GM19395 (cell line): ENCODE results near the gene PSD.
A peak's percentile ranks its signal among the peaks of the same experiment; 100 is the strongest.

Experiments used
- ATAC-seq: cut with Tn5 transposase; IDR thresholded peaks from one replicate; pipeline ENCODE4 v1.9.1; 2021; ENCODE audit warnings: mild to moderate bottlenecking, moderate library complexity; ENCODE audit not compliant: unreplicated experiment

The PSD gene

DNA sequence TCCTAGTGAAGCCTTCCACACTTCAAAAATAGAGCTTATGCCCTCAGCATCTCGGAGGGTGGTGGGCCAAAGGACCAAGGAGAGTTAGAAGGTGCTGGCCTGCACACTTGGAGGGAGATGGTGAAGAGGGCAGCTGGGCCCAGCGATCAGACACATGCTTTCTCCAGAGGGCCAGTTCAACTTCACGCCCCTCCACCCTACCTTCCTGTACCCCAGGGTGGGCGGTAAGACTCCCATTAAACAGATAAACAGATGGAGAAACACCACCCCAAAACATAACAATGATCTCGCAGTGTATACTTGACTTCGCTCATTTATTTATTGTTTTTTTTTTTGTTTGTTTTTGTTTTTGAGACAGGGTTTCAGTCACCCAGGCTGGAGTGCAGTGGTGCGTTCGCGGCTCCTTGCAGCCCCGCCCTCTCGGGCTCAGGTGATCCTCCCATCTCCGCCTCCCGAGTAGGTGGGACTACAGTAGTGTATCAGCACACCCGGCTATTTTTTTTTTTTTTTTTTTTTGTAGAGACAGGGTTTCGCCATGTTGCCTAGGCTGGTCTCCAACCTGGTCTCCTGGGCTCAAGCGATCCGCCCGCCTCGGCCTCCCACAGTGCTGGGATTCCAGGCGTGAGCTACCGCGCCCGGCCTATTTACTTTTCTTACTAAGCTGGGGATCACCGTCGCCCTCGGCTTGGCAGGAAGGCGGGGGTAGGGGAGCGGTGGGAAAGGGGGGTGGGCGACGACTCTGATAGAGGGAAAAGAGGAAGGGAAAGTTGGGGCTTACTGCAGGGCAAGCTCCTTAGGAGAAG lies 30.9 kb upstream of the PSD start:
- ATAC-seq: peak; percentile 56

DNA sequence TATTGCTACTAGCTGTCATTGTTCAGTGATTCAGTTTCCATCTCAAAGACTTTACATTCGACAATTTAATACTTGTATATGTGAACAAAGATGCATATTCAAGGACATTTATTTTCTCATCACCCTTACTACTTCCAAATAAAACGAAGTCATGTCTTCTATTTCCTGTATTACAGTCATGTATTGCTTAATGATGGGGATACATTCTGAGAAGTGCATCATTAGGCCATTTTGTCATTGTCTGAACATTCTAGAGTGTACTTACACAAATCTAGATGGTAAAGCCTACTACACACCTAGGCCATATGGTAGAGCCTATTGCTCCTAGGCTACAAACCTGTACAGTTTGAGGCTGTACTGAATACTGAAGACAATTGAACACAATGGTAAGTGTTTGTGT lies 26.3 kb upstream of the PSD start:
- ATAC-seq: no peak

DNA sequence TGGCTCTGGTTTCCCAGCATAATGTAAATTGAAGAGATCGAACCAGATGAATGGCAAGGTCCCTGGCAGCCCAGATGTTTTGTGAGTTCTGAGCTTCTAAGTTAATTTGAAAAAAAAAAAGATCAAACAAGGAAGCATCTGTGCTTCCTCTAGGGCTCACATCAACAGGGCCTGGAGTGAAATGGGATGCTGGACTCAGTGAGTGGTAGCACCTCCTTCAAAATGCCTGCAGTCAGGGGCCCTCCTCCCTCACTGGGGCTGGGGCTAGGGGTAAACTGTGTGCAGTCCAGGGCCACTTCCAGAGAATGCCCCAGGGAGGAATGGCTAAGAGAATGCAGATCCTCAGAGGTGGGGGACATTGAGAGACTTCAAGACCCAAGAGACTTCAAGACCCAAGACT lies 19.8 kb upstream of the PSD start:
- no peak for ATAC-seq

DNA sequence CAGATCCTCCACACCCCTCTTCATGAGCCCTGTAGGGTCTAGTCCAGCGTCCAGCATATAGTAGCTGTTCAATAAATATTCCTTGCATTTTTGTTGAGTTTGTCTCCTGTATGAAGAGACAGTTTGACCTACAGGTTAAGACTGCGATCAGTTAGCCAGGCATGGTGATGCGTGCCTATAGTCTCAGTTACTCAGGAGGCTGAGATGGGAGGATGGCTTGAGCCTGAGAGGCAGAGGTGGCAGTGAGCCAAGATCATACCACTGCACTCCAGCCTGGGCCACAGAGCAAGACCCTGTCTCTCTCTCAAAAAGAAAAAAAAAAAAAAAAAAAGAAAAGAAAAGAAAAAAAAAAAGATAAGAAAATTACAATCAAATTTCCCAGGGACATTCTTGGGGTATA lies 18.9 kb upstream of the PSD start:
- ATAC-seq: no peak

DNA sequence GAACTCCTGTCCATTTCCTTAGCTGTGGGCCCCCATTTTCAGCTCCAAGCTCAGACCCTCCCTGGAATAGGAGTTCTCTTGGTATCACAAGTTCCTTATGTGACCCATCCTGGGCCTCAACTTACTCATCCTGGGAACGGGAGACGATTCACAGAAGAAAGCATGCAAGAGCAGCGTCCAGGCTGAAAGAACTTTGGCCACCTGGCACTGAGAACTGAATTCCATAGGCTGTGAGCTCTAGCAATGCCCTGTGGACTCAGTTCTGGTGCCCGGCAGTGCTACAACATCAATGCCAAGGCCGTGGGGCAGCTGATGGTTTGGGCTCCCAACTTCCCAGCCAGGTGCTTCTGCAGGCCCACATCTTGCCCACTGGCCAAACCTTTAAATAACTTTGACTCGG lies 17.7 kb upstream of the PSD start:
- ATAC-seq: no peak

DNA sequence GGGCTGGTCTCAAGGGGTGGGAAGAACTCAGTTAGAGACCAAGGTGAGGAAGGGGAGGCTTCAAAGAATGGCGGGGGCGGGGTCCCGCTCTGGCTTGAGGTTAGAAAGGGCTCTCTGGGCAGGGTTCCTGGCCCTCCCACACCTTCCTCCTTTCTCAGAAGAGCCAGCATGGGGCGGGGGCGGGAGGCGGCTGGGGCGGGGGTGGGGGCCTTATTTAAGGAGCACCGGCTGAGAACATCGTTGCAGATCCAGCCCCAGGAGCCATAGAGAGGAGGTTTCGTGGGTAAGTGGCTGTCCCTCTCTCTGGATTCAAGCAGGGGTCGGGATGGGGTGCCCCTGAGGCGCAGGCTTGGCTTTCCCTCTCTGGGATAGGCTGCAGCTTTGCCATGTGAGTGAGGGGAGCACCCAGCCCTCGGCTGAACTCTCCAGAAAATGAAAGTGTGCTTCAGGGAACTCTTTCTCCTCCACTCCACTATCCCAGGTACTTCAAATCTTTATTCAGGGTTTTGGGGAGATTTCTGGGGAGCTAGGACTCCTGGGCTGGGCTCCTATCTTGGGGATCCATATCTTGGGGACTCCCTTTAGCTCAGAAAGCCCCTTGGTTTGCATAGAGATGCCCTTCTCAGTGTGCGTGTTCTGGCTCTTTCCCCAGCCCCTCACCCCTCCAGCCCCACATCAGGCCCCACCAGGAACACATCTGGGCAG lies 17.1 kb upstream of the PSD start:
- ATAC-seq: no peak

DNA sequence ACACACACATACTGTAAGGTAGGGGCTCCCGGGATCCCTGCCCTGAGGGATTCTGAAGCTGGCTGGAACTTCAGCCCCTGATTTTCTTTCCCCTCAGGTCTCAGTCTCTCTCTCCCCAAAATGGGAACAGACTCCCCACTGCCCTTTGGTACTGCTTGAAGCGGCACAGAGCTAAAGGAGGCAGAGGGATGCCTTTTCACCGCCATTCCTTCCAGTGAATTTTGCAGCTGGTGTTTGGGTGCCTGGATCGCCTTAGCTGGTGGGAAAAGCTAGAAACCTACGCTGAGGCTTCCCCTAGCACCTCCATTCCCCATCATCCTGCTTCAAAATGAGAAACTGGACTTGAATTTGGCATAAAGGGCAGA lies 16.5 kb upstream of the PSD start:
- no peak for ATAC-seq

DNA sequence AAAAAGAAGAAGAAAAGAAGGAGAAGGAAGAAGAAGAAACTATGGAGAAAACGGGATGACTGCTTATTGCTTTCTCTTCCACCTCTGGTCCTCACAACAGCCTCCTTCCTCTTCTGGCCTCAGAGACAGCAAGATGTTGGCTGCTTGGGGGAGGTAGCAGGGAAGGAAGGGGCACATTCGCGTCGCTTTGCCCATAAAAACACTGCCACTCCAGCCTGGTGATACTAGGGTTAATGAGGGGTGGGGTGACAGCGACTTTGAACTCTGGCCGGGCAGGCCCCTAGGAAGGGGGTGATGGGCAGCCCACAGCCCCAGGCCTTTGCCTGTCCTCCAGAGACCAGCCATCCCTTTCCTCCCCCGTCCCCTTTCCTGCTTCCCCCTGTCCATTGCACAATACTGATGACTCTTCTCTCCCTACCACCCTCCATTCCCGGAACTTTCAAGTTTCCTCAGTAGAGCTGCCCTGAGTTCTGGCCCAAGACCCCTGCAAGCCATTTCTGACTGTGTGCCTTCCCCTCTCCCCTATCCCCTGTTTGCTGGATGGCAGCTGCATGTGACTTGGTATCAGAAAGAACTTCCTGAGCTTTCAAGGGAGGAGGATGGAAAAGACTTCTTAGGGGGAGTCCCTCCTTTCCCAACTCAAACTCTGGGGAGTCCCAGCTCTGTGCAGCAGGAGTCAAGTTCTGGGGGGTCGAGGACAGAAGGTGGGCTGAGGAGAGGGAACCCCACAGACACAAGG lies 16.0 kb upstream of the PSD start:
- ATAC-seq: no peak

DNA sequence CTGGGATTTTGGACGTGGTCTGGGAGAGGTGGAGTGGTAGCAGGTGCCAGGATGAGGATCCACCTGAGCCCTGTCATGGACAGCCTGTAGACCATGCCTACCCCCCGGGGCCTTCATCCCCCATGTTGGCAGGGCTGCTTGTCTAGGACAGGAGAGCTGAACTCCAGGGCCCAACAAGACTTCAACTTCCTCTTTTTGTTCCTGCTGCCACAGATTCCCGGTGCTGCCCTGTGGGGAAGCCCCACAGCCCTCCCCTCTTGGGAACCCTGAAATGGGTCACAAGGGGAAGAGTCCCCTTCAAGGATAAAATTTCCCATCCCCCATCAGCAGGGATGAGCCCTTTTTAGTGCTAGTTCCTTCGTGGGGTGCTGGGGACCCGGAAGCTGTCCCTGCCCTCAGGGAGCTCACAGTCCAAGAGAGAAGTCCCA lies 15.0 kb upstream of the PSD start:
- ATAC-seq: no peak

DNA sequence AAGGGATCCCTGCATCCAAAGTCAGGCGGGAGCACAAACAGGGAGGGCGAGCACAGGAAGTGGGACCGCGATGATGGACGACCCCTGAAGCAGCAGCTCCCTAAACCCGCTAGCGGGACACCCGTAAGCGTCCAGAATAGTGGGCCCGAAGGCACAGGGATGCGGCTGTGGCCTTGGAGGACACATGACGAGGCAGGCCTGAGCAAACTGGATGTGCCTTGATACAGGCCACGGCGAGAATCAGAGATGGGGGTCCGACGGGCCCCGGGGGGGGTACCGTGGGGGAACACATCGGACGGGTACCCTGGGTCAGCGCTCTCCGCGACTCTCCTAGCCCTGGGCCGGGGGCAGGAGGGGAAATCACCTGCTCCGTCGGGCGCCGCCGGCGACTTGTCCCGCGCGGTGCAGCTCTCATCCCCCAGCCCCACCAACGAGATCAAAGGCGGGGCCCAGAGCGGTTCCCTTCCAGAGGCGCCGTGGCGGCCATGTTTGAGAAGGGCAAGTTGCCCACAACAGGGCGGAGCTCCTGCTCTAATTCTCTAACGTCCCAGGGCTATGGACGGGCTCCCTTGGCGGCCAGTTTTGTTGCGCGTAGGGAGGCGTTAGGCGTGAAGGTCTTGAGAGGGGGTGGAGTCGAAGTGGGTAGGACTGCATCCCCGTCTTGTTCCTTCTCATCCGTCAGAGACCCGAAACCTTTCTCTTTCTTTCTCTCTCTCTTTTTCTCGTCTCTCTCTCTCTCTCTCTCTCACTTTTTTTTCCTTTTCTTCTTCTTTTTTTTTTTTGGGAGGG lies 13.8 kb upstream of the PSD start, which contains the start of gene CUEDC2:
TSS of gene CUEDC2 (minus strand) at position 413 of the 789 bp plus-strand sequence. CDS start 7,386 bp downstream, outside the sequence.
- peak; percentile 94 for ATAC-seq

DNA sequence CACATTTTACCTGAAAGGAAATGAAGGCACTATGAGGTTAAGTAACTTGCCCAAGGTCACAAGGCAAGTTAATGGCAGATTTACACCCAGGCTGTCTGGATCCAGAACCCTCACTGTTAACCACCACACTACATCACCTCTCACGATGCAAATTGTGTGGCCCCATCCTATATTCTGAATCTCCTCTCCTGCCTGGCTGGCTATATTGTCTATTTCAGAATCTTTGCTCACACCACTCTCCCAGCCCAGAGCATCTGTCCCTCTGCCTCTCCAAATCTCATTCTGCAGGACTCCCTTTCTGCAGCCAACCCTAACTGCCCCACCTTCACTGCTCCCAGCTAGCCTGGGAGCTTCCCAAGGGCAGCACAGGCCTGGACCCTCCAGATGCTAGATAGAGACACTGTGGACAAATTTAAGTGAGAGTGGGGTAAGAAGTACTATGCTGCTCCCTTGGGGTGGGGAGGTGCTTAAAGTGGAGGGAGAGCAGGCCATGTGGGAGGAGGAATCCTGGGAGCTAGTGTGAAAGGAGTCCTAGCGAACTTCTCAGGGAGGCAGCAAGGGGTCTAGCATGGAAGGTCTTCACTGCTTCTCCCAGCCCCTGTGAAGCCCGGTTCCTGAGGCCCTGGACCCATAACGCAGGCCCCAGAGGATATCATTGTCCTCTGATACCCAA lies 13.0 kb upstream of the PSD start:
- no peak for ATAC-seq

DNA sequence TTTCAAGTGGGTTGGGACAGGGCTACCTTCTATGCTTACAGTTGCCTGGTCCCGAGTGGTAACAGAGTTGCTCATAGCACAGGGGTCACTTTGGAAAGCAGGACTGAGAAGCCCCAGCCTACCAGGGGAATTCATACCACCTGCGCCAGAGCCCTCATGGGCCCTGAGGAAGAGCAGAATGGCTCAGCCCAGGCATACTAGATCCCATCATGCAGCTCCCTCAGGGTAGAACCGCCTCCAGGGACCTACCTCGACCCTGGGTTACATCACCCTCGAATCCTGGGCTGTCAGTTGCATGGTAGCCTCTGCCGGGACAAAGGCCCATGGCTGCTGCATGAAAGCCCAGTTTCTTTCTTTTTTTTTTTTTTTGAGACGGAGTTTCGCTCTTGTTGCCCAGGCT lies 10.9 kb upstream of the PSD start:
- ATAC-seq: no peak

DNA sequence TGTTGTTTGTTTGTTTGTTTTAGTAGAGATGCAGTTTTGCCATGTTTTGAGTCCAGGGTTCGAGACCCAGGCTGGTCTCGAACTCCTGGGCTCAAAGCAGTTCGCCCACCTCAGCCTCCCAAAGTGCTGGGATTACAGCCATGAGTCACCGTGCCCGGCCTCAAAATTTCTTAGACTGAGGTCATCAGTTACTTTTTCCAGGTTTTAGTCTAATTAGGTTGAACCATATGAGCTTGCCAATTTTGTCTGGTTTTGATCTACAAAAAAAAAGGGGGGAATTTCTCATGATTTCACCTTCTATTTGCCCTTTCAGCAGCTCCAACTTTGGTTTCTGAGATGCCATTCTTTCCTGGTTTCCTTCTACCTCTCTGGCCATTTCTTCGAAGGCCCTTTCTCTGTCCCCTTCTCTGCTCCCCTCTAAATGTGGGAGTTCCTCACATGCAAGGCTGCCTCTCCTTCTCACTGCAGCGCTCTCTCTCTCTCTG lies 8.3 kb upstream of the PSD start:
- ATAC-seq: no peak

DNA sequence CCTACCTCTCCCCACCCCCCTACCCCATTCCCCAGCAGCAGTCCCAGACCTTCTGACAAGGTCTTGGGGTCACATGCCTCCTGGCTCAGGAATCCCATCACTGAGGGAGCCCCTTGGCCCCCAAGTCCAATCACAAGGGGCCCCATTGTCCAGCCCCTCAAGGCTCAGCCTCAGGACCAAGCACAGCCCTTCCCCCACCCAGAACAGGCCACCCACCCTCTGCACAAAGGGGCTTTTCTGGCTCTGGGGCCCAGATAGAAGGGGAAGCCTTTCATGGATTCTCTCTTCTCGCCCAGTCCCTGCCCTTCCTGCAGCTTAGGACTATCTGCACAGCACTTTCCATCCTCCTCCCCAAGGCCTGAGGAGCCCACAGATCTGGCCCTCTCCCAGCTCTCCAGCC lies 6.9 kb upstream of the PSD start:
- no peak for ATAC-seq

DNA sequence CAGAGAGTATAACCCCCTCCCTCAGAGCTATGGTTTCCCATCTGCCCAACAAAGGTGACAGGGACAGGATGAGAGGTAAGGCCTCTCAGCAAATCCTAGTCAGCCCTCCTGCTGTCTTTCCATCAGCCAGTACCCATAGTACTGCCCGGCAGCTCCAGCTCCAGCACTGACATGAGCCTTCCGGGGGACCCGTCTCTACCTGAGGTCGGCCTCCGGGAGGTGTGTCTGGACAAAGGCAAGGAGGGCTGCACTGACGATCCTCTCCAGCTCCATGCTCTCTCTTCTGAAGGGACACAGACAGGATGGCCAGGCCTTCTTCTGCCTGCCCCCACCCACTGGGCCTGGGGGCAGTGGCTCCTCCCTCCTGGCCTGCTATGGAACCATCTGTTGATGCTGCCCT lies 6.3 kb upstream of the PSD start:
- no peak for ATAC-seq

DNA sequence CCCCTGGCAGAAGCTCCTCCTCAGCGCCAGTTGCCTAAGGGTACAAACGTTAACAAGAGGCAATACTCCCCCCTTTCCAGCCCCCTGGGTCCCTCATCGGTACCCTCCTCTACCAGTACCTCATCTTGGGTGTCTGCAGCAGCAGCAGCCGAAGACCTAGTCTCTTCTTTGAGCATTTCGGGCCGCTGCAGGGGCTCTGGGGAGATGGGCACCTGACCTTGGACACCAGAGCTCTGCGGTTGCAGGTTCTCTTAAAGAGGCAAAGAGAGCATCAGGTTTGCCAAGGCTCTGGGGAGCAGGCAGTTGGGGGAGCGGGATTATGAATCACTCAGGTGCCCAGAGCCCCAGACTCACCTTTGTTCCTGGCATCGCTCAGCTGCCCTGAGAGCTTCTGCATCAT lies 5.6 kb upstream of the PSD start:
- no peak for ATAC-seq

DNA sequence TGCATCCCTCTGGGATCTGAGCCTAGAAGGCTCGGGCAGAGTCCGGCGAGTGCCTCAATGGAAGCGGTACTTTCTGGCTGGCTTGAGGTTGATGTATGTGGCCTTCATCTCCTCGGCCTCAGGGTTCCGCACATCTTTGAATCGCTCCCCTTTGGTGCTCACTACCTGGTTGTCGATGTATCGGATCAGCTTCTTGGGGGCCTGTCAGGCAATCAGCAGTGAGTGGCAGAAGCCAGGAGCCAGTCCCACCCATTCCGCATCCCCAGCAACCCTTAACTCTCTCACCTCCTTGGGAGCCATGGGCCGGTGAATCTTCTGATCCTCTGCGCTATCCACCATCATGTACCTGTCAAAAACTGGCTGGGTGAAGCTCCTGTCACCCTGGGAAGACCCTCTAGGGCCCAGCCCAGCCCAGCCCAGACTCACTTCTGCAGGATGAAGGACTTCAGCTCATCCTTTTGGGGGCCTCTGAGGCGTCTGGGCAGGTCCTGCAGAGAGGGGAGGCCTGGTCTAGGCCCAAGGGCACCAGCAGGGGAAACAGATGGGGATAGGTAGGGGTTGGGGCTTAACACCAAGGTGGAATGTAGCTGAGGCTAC lies 4.9 kb upstream of the PSD start:
- no peak for ATAC-seq

DNA sequence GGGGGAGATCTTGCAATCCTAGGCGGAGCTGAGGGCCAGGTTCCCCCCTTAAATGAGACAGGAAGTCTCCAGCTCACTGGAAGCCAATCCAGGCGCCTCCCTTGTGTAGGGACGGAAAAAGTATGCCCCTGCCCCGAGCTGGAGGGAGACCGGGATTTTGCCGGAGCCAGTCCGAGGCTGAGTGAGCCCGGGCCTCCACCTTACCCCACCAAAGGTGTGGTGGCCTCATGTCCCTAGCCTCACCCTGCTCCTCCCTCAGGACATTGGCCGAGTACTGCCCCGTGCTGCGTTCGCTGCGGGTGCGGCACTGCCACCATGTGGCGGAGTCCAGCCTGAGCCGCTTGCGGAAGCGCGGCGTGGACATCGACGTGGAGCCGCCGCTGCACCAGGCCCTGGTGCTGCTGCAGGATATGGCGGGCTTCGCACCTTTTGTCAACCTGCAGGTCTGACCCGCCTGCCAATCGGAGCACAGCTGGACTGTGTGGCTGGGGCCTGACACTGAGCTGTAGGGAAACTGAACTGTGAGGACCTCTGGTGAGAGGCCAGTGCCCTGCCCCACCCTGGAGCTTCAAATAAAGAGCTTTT lies 4.1 kb upstream of the PSD start:
- ATAC-seq: peak; percentile 28

DNA sequence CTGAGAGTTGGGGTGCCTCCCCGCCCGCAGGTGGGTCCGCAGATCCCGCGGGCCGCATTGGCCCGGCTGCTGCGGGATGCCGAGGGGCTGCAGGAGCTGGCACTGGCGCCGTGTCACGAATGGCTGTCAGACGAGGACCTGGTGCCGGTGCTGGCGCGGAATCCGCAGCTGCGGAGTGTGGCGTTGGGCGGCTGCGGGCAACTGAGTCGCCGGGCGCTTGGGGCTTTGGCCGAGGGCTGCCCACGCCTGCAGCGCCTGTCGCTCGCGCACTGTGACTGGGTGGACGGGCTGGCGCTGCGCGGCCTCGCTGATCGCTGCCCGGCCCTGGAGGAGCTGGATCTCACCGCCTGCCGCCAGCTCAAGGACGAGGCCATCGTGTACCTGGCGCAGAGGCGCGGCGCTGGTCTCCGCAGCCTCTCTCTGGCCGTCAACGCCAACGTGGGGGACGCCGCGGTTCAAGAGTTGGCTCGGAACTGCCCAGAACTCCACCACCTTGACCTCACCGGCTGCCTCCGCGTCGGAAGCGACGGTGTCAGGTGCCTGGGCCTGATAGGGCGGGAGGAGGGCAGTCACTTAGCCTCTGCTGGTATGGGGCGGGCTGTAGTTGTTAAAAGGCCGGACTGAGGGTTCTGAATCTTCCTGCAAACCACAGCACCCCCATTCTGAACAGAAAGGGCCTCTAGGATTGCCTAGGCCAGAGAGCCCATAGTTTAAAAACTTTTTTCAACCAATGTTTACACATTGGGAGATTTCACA lies 3.4 kb upstream of the PSD start:
- peak; percentile 1 for ATAC-seq
